Subcutaneous abdominal adipose tissue (tissue), 5 donors: ENCODE data around the gene GIPC3.

Experiments
- H3K27ac ChIP-seq: one replicate; pipeline ENCODE4 v1.7.0; 2013; ENCODE audit warnings: low read depth, mild to moderate bottlenecking, inconsistent platforms, low read length, moderate library complexity
- H3K27me3 ChIP-seq, 5 donors: one replicate each; pipeline ENCODE4 v1.7.0; 2013; ENCODE audit warnings: low read length in 5 of 5, inconsistent platforms in 1 of 5; ENCODE audit not compliant: control insufficient read depth in 5 of 5, insufficient read depth in 4 of 5
- H3K36me3 ChIP-seq, 5 donors: one replicate each; pipeline ENCODE4 v1.7.0; 2013; ENCODE audit warnings: low read length in 5 of 5; ENCODE audit not compliant: control insufficient read depth in 5 of 5, insufficient read depth in 5 of 5
- H3K4me1 ChIP-seq, 5 donors: one replicate each; pipeline ENCODE4 v1.7.0; 2013; ENCODE audit warnings: low read length in 5 of 5, mild to moderate bottlenecking in 3 of 5, moderate library complexity in 1 of 5; ENCODE audit not compliant: control insufficient read depth in 5 of 5, insufficient read depth in 5 of 5
- H3K4me3 ChIP-seq, 5 donors: one replicate each; pipeline ENCODE4 v1.7.0; 2013; ENCODE audit warnings: low read length in 5 of 5, low read depth in 1 of 5
- H3K9ac ChIP-seq, 5 donors: one replicate each; pipeline ENCODE4 v1.7.0; 2013; ENCODE audit warnings: low read length in 5 of 5, mild to moderate bottlenecking in 4 of 5, moderate library complexity in 3 of 5
- H3K9me3 ChIP-seq, 5 donors: one replicate each; pipeline ENCODE4 v1.7.0; 2013; ENCODE audit warnings: low read length in 5 of 5; ENCODE audit not compliant: control insufficient read depth in 5 of 5
- donor health status: healthy.
- donor health status: healthy.
- donor health status: healthy.
- donor health status: healthy.
- donor health status: healthy.

Gene GIPC3

GRCh38 chr19:3543150-3544057 is 41.9 kb upstream of the GIPC3 start:
- no peak overlapping the region for H3K4me3 ChIP-seq
- H3K9me3 ChIP-seq = no peaks in the 10 kb centered on the region
- H3K4me1 ChIP-seq = peaks cover 0 to 7% (median under 1%) of the 10 kb centered on the region in 5 donors
- H3K27ac ChIP-seq = no peak overlapping the region
- H3K36me3 ChIP-seq = peaks cover 0 to 52% (median 30%) of the 10 kb centered on the region in 5 donors
- H3K9ac ChIP-seq = peak overlapping the region in 1 of 5 donors; percentile 17
- no peaks in the 10 kb centered on the region for H3K27me3 ChIP-seq

- Histone ChIP-seq H3K4me1 (peaks cover 0 to 9% (median 4%) of the 10 kb centered on the region in 5 donors), H3K27me3 (no peaks in the 10 kb centered on the region), H3K27ac (no peak overlapping the region), H3K9me3 (no peaks in the 10 kb centered on the region), H3K36me3 (peaks cover 0 to 52% (median 29%) of the 10 kb centered on the region in 5 donors), H3K4me3 (no peak overlapping the region), H3K9ac (no peak overlapping the region)
These were observed 41.3 kb upstream of the GIPC3 start for GRCh38 chr19:3544058-3544376.

- no peak overlapping the region for H3K9ac ChIP-seq
- H3K36me3 ChIP-seq = peaks cover 0 to 57% (median 29%) of the 10 kb centered on the region in 5 donors
- H3K27ac ChIP-seq = no peak overlapping the region
These were observed 40.3 kb upstream of the GIPC3 start for GRCh38 chr19:3544742-3545668.

GRCh38 chr19:3545669-3546034 is 39.6 kb upstream of the GIPC3 start:
- Histone ChIP-seq H3K9ac (no peak overlapping the region), H3K27ac (no peak overlapping the region), H3K9me3 (no peaks in the 10 kb centered on the region), H3K4me3 (no peak overlapping the region), H3K4me1 (peaks cover 0 to 9% (median 4%) of the 10 kb centered on the region in 5 donors), H3K27me3 (no peaks in the 10 kb centered on the region), H3K36me3 (peaks cover 0 to 60% (median 29%) of the 10 kb centered on the region in 5 donors)

More at GRCh38 chr19:3544742-3545668, 40.3 kb upstream of the GIPC3 start:
- Histone ChIP-seq H3K9me3 (no peaks in the 10 kb centered on the region), H3K27me3 (no peaks in the 10 kb centered on the region), H3K4me1 (peaks cover 0 to 9% (median 4%) of the 10 kb centered on the region in 5 donors), H3K4me3 (no peak overlapping the region)

- H3K4me1 ChIP-seq = peaks cover 0 to 9% (median 4%) of the 10 kb centered on the region in 5 donors
- no peaks in the 10 kb centered on the region for H3K27me3 ChIP-seq
- H3K4me3 ChIP-seq = no peak overlapping the region
- no peak overlapping the region for H3K9ac ChIP-seq
- H3K9me3 ChIP-seq = no peaks in the 10 kb centered on the region
- H3K27ac ChIP-seq = no peak overlapping the region
- H3K36me3 ChIP-seq = peaks cover 0 to 64% (median 33%) of the 10 kb centered on the region in 5 donors
These were observed 39.2 kb upstream of the GIPC3 start for GRCh38 chr19:3546119-3546518.

- Histone ChIP-seq H3K4me1 (peaks cover 0 to 9% (median 4%) of the 10 kb centered on the region in 5 donors), H3K9ac (no peak overlapping the region), H3K36me3 (peaks cover 0 to 66% (median 33%) of the 10 kb centered on the region in 5 donors), H3K9me3 (no peaks in the 10 kb centered on the region), H3K4me3 (no peak overlapping the region), H3K27ac (no peak overlapping the region), H3K27me3 (no peaks in the 10 kb centered on the region)
These were observed 38.0 kb upstream of the GIPC3 start for GRCh38 chr19:3547301-3547731.

- H3K27ac ChIP-seq = no peak overlapping the region
- H3K9me3 ChIP-seq = no peaks in the 10 kb centered on the region
- H3K27me3 ChIP-seq = no peaks in the 10 kb centered on the region
- peaks cover 0 to 62% (median 33%) of the 10 kb centered on the region in 5 donors for H3K36me3 ChIP-seq
- no peak overlapping the region for H3K9ac ChIP-seq
- H3K4me3 ChIP-seq = no peak overlapping the region
- H3K4me1 ChIP-seq = peaks cover 0 to 14% (median 7%) of the 10 kb centered on the region in 5 donors
These were observed 37.5 kb upstream of the GIPC3 start for GRCh38 chr19:3547767-3548282.

GRCh38 chr19:3548606-3549005 is 36.7 kb upstream of the GIPC3 start:
- Histone ChIP-seq H3K9me3 (no peaks in the 10 kb centered on the region), H3K27ac (no peak overlapping the region), H3K36me3 (peaks cover 0 to 57% (median 31%) of the 10 kb centered on the region in 5 donors), H3K27me3 (no peaks in the 10 kb centered on the region), H3K9ac (no peak overlapping the region), H3K4me1 (peaks cover 0 to 15% (median 10%) of the 10 kb centered on the region in 5 donors), H3K4me3 (no peak overlapping the region)

GRCh38 chr19:3549816-3550215 is 35.5 kb upstream of the GIPC3 start:
- H3K36me3 ChIP-seq = peaks cover 0 to 45% (median 26%) of the 10 kb centered on the region in 5 donors
- H3K9ac ChIP-seq = no peak overlapping the region
- H3K9me3 ChIP-seq = no peaks in the 10 kb centered on the region
- H3K27me3 ChIP-seq = no peaks in the 10 kb centered on the region
- peaks cover 0 to 24% (median 15%) of the 10 kb centered on the region in 5 donors for H3K4me1 ChIP-seq
- no peak overlapping the region for H3K27ac ChIP-seq
- no peak overlapping the region for H3K4me3 ChIP-seq
